ENCODE measurements around the gene WNT4. TPM values are rescaled to one million over a fixed set of nuclear protein-coding genes. Genes with fewer than 3 reads are reported as not detected.
A peak's percentile ranks its signal among the peaks of the same experiment; 100 is the strongest.
"Not testable (repeated sequence)": the region's sequence is repeated elsewhere in the genome, so short reads cannot be mapped to it uniquely, and the experiment has no call there.

Gene WNT4
- polyA plus RNA-seq, 4 donors = 0.75 to 9.3 (median 7.5) TPM

DNA sequence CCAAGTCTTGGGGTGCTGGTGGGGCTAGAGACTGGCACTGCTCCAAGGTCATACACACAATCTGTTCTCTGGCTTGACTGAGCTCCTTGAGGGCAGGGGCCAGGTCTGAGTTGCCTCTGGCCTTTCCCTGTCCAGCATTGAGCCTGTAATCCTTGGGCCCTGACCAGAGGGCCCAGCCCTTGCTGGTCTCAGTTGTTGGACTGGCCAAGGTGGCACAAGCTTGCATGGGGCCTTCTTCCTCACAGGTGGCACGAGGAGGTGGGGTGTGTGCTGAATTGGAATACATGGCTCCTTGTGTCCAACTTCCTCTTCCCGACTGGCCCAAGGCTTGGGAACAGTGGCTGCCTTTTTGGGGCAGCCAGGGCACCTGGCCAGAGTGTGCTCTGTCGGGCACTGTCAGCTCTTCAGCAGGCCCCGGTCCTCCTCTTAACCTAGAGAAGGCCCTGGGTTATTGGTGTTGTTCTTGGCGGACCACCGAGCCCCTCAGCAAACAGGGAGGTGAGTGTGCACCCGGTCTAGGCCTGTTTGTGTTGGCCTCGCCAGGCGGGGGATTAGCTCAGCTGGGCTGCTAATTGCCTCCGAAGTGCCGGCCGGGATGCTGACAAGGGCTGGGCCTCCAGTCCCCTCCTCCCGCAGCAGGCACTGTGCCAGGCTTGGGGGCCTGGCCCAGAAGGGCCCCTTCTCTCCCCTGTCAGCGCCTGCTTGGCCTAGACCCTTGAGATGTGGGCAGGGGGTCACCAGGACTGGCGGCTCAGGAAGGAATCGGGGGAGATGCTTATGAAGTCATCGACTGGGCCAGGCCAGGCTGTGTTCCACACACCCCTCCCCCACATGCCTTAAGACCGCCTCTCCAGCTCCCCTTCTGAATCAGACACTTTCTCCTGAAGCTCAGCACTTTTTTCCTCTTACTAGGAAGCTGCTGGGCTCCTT is 28.5 kb downstream of the WNT4 start:
- DNase-seq (ENCODE audit: low read depth in 4 of 4, low spot score in 3 of 4) = peak in 1 of 4 donors; percentile 36

DNA sequence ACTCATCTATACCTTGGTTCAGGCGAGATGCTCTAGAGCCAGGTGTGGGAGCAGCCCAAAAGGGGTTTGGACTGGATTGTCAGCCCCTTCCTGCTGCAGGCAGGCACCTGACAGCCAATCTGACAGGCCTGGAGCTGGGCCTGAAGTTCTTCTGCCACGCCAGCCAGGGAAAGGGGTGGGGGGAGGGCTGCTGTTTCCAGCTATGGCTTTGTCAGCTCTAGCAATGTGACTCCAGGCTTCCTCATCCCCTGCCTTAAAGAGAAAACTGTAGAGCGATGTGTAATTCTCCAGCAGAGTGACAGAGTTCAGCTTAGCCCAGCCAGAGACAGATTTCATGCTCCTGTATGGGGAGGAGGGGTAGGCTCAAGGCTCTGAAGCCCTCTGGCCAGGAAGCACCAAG is 30.3 kb downstream of the WNT4 start:
- DNase-seq (ENCODE audit: low read depth in 4 of 4, low spot score in 3 of 4) = no peak

DNA sequence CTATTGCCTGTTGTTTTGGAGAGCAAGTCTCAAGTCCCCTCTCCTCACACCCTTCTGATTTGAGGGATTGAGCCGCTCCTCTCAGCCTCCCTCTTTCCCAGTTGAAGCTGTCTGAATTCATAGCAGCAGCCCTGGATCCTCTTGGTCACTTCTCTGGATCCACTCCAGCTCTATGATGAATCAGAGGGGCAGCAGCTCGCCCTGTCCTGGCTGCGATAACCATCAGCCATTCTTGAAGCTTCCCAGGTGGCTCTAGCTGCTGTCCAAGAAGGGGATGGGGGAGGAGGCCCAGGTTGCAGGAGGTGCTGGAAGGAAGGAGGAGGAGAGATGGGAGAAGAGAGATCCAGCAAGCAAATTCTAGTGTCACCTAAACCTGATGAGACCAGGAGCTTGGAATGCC is 31.3 kb downstream of the WNT4 start:
- no peak for DNase-seq (ENCODE audit: low read depth in 4 of 4, low spot score in 3 of 4)

DNA sequence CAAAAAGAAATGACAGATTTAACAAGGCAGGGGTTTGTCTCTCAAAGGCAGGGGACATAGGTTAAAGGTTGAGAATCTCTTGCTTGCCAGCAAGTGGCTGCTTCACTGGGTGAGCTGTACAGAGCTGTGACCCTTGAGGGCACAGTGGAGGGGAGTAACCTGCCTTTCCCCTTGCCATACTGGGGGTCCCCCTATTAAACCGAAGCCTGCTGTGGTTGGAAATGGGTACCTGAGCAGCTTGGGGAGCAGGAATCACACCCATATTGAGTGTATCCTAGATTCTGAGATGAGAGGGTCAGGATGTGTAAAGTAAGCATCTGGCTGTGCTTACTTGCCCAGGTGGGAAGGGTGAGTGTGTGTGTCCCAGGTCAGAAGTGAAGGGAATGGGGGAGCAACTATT is 31.8 kb downstream of the WNT4 start:
- no peak for DNase-seq (ENCODE audit: low read depth in 4 of 4, low spot score in 3 of 4)

DNA sequence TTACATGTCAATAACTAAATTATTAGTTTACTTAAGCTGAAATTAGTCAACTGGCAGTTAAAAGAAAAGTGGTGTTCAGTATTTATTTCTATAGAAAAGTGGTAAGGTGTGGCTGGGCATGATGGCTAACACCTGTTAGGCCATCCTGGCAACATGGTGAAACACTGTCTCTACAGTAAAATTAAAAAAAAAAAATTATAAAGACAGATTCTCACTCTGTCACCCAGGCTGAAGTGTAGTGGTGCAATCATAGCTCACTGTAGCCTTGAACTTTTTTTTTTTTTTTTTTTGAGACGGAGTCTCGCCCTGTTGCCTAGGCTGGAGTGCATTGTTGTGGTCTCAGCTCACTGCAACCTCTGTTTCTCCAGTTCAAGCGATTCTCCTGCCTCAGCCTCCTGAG is 32.9 kb downstream of the WNT4 start:
- no peak for DNase-seq (ENCODE audit: low read depth in 4 of 4, low spot score in 3 of 4)

DNA sequence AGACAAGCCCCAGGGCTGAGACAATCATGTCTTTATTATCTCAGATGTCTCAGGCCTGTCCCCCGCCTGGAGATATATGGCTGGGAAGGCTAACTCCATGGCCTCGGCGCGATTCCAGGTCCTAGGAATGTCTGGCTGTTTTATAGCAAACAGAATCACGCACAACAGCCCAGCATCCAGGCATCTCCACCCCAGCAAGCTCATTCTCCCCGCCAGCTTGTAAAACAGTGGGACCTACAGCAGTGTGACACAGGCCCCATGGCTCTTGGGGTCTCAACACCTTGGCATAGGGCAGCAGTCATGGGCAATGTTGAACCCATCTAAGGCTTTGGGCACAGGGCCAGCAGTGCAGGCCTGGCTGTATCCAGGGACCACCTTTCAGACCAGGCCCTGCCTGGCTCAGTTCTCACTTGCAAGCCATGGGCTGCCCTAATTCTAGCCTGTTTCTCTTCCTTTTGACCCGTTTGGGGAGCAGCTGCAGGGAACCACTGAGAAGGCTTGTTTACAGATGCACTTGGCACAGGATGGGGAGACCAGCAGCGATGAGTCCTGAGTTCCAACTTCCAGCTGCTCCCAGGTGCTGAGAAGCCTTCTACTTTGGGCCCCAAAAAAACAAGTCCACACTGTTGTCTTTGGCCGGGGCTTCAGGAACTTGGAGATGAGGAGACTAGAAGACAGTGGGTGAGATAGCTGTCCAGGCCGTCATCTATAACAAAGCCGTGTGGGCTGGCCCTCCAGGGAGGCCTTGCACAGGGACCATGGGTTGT is 34.4 kb downstream of the WNT4 start:
- DNase-seq (ENCODE audit: low read depth in 4 of 4, low spot score in 3 of 4) = peak in 3 of 4 donors; percentile 49 to 55 (median 51)

DNA sequence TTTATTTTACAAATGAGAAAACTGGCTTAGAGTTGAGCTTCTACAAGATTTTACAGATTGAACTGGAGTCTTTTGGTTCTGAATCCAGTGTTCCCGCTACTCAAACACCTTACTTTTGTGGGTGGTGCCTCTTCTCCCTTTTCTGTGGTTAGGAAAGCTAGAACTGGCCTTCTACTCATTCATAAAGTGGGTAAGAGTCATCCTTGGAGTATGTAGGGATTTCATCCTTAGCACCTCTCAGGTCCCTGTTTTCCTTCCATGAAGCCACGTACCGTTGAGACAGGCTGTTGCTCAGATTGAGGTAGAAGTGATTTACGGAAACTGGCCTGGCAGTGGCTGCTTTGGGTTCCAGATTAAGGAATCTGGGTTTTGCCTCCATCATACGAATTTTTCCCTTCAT is 35.8 kb downstream of the WNT4 start:
- DNase-seq (ENCODE audit: low read depth in 4 of 4, low spot score in 3 of 4) = no peak

DNA sequence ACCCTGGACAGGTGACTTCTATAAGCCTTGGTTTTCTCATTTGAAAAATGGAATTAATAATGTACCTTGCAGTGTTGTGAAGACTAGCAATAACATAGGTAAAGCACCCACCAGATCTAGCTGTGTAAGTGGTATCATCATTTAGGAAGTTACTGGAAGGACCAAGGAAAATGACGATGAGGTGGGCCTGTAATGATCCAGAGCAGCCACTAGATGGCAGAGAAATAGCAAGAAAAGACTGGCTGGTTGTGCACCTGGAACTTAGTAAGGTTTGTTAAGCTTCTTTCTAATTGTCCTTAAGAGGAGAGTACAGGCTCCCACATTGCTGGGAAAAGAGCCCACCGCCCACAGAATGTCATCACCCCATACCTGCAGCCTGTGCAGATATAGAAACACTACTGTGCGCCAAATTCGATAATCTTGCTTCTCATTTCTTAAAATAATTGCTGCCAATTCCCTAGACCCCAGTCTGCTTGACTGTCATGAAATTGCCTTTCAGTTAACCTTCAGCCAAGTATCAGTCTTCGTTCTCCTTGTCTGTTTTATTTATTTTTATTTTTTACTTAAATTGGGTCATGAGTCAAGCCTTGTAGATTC is 37.2 kb downstream of the WNT4 start:
- no peak for DNase-seq (ENCODE audit: low read depth in 4 of 4, low spot score in 3 of 4)

DNA sequence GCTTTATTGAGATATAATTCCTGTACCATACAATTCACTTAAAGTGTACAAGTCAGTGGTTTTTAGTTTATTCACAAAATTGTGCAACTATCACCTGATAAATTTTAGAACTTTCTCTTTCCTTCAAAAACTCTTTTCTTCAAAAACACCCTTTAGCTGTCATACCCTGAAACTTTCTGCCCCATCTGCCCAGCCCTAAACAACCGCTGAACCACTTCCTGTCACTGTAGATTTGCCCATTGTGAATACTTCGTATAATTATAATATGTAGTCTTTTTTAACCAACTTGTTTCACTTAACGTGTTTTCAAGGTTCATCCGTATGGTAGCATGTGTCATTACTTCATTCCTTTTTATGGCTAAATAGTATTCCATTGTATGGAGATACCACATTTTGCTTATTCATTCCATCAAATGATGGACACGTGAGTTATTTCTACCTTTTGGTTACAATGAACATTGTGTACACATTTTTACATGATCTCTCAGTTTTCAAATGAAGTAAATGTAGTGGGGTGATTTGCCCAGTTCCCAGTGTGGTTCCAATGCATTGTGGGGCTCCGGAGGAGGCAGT is 37.9 kb downstream of the WNT4 start:
- no peak for DNase-seq (ENCODE audit: low read depth in 4 of 4, low spot score in 3 of 4)

DNA sequence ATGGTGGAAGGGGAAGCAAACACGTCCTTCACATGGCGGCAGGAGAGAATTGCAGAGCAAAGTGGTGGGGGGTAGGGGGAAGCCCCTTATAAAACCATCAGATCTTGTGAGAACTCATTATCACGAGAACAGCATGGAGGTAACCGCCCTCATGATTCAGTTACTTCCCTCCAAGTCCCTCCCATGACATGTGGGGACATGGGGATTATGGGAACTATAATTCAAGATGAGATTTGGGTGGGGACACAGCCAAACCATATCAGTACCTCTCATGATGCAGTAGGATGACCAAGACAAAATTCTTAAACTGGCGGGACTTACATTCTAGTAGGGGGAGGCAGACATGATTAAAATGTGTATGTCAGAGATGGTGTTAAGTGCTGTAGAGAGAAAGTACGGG is 38.8 kb downstream of the WNT4 start:
- no peak for DNase-seq (ENCODE audit: low read depth in 4 of 4, low spot score in 3 of 4)

DNA sequence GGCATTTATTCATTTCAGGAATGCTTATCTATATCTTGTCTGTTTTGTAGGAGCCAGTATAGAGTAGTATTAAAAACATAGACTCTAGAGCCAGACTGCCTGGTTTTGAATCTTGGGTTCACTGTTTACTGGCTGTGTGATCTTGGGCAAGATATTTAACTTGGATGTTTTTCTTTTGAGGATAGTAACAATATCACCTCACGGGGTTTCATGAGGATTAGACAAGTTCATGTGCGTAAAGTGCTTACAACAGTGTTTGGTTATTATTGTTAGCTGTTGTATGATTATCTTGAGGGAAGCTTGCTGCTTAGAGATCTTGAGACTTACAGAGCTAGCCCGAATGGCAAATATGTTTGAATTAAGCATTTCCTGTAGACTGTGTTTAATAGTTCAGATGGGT is 40.2 kb downstream of the WNT4 start:
- DNase-seq (ENCODE audit: low read depth in 4 of 4, low spot score in 3 of 4) = no peak

DNA sequence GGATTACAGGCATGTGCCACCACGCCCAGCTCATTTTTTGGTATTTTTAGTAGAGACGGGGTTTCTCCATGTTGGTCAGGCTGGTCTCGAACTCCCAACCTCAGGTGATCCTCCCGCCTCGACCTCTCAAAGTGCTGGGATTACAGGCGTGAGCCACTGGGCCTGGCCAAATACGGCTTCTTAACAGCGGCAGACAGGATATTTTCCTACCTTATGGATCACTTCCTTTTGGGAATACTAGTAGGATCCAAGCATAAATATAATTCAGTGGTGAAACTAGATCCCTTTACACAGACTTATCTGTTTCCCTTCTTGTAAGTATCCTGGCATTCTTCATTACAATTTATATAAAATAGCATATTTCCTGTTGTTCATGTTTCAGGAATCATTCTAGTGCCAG is 40.9 kb downstream of the WNT4 start:
- DNase-seq (ENCODE audit: low read depth in 4 of 4, low spot score in 3 of 4) = no peak

DNA sequence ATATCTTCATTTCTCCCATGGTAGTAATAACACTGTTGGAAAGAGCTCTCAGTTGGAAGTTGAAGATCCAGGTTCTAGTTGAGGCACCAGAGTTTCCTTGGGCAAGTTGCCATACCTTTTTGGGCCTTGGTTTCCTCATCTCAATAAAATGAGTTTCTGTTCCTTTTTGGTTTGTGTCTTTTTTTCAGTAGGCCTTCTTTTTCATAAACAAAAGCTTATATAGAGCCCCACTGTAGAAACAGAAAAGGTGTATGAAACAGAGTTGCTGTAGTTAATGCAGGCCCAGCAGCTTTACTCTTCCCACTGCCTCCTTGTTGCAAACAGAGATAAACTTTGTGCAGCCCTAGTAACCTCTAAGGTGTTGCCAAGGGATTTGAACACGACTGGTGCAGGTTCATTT is 41.7 kb downstream of the WNT4 start:
- DNase-seq (ENCODE audit: low read depth in 4 of 4, low spot score in 3 of 4) = no peak

DNA sequence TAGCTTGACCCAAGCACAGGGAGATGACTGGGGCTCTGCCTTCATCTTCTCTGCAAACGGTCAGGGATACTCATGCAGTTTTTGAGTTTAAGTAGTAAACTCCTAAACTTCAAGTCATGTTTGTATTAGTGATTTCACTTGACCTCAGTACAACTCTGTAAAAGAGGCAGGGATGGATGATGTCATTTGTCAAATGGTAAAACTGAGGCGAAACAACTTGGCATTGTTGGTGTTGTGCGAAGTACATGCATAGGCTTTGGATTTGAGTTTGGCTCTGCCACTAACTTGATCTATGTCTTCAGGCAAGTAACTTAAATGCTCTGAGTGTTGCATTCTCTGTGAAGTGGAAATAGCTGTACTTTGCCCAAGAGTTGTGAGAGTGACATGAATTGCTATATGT is 42.7 kb downstream of the WNT4 start:
- DNase-seq (ENCODE audit: low read depth in 4 of 4, low spot score in 3 of 4) = no peak

DNA sequence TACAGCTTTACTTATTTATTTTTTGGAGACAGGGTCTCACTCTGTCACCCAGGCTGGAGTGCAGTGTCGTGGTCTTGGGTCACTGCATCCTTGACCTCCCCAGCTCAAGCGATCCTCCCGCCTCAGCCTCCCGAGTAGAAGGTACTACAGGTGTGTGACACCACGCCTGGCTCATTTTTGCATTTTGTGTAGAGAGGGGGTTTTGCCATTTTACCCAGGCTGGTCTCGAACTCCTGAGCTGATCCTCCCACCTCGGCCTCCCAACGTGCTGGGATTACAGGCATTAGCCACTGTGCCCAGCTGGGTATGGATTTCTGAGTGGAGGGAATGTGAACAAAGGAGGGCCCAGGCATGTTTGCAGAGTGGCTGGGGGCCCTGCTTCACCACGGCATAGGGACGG is 44.1 kb downstream of the WNT4 start:
- no peak for DNase-seq (ENCODE audit: low read depth in 4 of 4, low spot score in 3 of 4)

DNA sequence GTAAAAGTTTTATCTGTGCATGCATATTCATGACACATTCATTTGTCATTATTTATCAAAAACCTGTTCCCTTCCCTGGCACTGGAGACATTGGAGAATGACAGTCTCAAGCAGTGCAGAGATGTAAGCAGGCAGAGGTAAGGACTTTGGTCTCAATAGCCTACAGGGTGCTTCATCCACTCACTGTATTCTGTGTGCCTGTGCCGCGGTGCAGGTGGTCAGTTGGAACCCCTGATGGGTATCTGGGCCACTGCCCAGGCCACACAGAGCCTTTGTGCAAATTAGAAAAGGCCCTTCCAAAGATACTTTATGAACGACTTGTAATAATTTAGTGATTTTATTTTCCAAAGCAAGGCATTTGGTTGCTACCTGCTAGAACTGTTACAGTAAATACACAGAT is 46.4 kb downstream of the WNT4 start:
- DNase-seq (ENCODE audit: low read depth in 4 of 4, low spot score in 3 of 4) = no peak

DNA sequence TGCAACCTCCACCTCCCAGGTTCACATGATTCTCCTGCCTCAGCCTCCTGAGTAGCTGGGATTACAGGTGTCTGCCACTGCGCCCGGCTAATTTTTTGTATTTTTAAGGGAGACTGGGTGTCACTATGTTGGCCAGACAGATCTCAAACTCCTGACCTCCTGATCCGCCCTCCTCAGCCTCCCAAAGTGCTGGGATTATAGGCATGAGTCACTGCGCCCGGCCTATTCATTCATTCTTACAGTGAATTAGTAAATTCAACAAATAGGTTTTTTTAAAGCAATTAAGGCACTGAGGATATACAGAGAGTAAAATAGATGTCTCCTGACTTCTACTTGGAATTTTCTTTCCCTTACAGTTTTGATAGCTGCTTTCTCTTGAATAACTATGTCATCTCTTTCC is 46.9 kb downstream of the WNT4 start:
- no peak for DNase-seq (ENCODE audit: low read depth in 4 of 4, low spot score in 3 of 4)

DNA sequence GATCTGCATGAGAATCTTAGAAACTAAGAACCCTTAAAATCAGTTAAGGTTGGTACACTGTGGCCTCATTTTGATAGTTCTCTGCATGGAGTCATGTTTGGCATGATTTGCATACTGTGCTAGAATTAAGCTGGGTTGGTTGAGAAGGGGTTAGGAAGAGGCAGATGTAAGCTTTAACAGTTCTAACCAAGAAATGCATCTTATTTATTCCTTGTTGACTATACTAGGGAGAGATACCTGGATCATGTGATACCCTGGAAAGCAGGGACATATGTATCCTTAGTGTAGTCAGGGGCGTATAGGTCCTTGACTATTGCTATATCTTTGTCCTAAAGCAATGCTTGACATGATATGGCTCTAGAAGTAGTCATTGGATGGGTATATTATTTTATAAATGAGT is 49.4 kb downstream of the WNT4 start:
- no peak for DNase-seq (ENCODE audit: low read depth in 4 of 4, low spot score in 3 of 4)

DNA sequence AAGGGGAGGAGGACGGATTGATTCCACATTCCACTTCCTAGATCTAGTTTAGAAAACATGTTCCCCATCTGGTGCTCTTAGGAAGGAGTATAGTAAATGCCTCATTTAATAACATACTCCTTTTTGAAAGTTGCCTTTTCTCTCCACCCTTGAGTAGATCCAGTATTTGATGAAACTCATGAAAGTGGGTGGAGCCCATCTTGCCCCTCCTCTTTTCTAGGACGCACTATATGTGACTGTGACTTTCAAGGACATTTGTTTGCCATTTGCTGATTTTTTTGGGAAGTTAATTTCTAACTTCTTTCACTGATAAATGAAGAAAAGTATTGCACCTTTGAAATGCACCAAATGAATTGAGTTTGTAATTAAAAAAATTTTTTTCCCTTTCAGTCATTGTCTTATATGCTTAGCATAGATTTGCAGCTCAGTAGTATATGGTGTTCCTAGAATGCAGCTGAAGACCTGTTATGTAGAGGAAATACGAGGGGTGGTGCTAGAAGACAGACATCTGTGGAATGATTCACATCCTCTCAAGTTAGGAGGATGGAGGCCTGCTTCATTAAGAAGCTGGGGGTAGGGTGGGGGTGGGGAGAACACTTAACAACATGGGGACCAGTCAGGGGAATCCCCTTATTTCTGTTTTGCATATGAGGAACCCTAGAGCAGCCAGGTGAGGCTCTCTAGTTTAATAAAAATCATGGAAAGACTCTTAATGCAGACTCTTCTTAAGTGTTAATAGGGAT is 50.7 kb downstream of the WNT4 start:
- not testable (repeated sequence) for DNase-seq (ENCODE audit: low read depth in 4 of 4, low spot score in 3 of 4)

DNA sequence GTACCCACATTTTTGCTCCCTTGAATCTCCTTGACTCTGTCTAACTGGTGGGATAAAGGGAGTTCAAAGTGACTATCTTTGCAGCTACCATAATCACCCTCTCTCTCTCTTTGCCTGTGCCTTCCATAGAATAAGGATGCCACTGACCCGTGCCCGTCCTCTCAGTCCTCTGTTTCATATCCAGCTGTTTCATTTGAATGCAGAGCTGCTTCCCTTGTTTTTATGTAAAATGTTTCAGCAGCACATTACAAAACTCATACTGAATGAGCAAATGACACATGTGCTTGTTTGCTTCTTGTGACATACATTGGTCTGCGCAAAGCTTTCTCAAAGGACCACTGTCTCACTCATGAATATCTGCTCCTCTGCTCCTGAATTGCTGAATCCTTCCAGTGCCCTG is 52.0 kb downstream of the WNT4 start:
- no peak for DNase-seq (ENCODE audit: low read depth in 4 of 4, low spot score in 3 of 4)

DNA sequence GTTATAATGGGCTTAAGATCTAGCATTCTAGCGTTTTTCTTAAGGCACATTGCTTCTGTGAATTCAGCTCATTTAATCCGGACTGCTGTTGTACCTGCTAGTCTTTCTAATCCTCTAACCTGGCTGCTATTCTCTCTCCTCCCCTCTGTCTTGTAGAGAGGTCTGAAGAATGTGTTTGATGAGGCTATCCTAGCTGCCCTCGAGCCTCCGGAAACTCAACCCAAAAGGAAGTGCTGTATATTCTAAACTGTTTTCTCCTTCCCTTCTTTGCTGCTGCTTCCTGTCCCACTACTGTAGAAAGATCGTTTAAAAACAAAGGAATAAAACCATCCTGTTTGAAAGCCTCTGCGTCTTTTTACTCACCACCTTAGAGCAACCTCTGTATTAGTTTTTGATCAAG is 53.1 kb downstream of the WNT4 start:
- no peak for DNase-seq (ENCODE audit: low read depth in 4 of 4, low spot score in 3 of 4)
